PFSK-1 (cell line): ENCODE results near the gene TPM3.

Source experiments
- POLR2AphosphoS5 ChIP-seq: IDR thresholded peaks from 2 replicates; pipeline ENCODE4 v1.6.1; 2012; ENCODE audit warnings: low read depth, mild to moderate bottlenecking, control low read depth, low read length, moderate library complexity
- REST ChIP-seq, 2 experiments: IDR thresholded peaks; 2 replicates each; pipeline versions ENCODE4 v1.6.1 to v1.8.0; 2011 to 2012; ENCODE audit warnings: low read depth in 2 of 2, low read length in 2 of 2, control low read depth in 1 of 2, inconsistent platforms in 1 of 2, mild to moderate bottlenecking in 1 of 2, moderate library complexity in 1 of 2; ENCODE audit not compliant: insufficient read depth in 1 of 2
- SIN3A ChIP-seq: IDR thresholded peaks from 2 replicates; pipeline ENCODE4 v1.6.1; 2012; ENCODE audit warnings: mild to moderate bottlenecking, low read length, moderate library complexity, borderline replicate concordance; ENCODE audit not compliant: insufficient read depth
- TAF1 ChIP-seq: IDR thresholded peaks from 2 replicates; pipeline ENCODE4 v1.6.1; 2012; ENCODE audit warnings: low read length, control low read depth, borderline replicate concordance; ENCODE audit not compliant: insufficient read depth

GRCh38 chr1:154178013-154178412 lies 13.9 kb downstream of the TPM3 start:
- TF ChIP-seq POLR2AphosphoS5 (no peak), REST (IDR thresholded peaks at IDR 0.05; ENCODE audit: insufficient read depth in 1 of 2, low read depth in 2 of 2, low read length in 2 of 2) (no peak), SIN3A (no peak), TAF1 (no peak)
